Left renal pelvis (tissue), 4 donors: ENCODE data around the gene DIS3L. TPM values are rescaled to one million over a fixed set of nuclear protein-coding genes. Genes with fewer than 3 reads are reported as not detected.
A peak's percentile ranks its signal among the peaks of the same experiment; 100 is the strongest.
"Not testable (repeated sequence)": the region's sequence is repeated elsewhere in the genome, so short reads cannot be mapped to it uniquely, and the experiment has no call there.

Experiments used
- DNase-seq, 4 donors: peaks; one replicate each; pipeline ENCODE4 v3.0.0-alpha.2; 2013; ENCODE audit warnings: low read depth in 4 of 4, low spot score in 3 of 4
- polyA plus RNA-seq, 4 donors: library from polyadenylated mRNA; unstranded; fragments of 120-200 nt; gene quantifications; one replicate each; pipeline ENCODE4 v1.2.1, GENCODE V29; 2013; ENCODE audit not compliant: insufficient read length in 4 of 4

Gene DIS3L
- polyA plus RNA-seq, 4 donors: 31.6 to 45.6 (median 44.5) TPM

GRCh38 chr15:66306381-66306780 lies 13.0 kb downstream of the DIS3L start:
- DNase-seq: no peak

- DNase-seq: no peak
Observed at GRCh38 chr15:66308531-66308930, 15.2 kb downstream of the DIS3L start.

- no peak for DNase-seq
Observed at GRCh38 chr15:66309828-66310227, 16.5 kb downstream of the DIS3L start.

GRCh38 chr15:66310786-66311185 lies 17.4 kb downstream of the DIS3L start:
- DNase-seq: no peak

GRCh38 chr15:66312144-66312543 lies 18.8 kb downstream of the DIS3L start:
- DNase-seq: no peak

GRCh38 chr15:66323312-66323928 lies 30.1 kb downstream of the DIS3L start:
- DNase-seq: no peak

- DNase-seq: no peak
Observed at GRCh38 chr15:66326051-66326450, 32.7 kb downstream of the DIS3L start.

GRCh38 chr15:66327736-66328135 lies 34.4 kb downstream of the DIS3L start:
- DNase-seq: no peak

- DNase-seq: no peak
Observed at GRCh38 chr15:66328771-66329170, 35.4 kb downstream of the DIS3L start.

GRCh38 chr15:66348530-66348929 lies 55.2 kb downstream of the DIS3L start:
- not testable (repeated sequence) for DNase-seq

GRCh38 chr15:66356077-66356358 lies 62.6 kb downstream of the DIS3L start:
- DNase-seq: no peak

- peak; percentile 80 to 91 (median 88) for DNase-seq
Observed at GRCh38 chr15:66356359-66357236, 63.2 kb downstream of the DIS3L start, which contains the start of gene TIPIN. Gene TIPIN, minus strand, starts transcription at chr15:66356685. Its CDS starts 3,738 bp downstream, at chr15:66352947.

- no peak for DNase-seq
Observed at GRCh38 chr15:66359740-66360139, 66.4 kb downstream of the DIS3L start.

- not testable (repeated sequence) for DNase-seq
Observed at GRCh38 chr15:66361745-66362460, 68.5 kb downstream of the DIS3L start.

- no peak for DNase-seq
Observed at GRCh38 chr15:66362776-66363175, 69.4 kb downstream of the DIS3L start.

- no peak for DNase-seq
Observed at GRCh38 chr15:66364944-66365528, 71.7 kb downstream of the DIS3L start.

- no peak for DNase-seq
Observed at GRCh38 chr15:66369773-66370651, 76.6 kb downstream of the DIS3L start.

GRCh38 chr15:66374179-66374578 lies 80.8 kb downstream of the DIS3L start:
- no peak for DNase-seq

GRCh38 chr15:66378814-66379430 lies 85.6 kb downstream of the DIS3L start:
- no peak for DNase-seq

- not testable (repeated sequence) for DNase-seq
Observed at GRCh38 chr15:66381376-66381775, 88.0 kb downstream of the DIS3L start.
